ENCODE measurements around the gene RABEP1.

Gene RABEP1

DNA sequence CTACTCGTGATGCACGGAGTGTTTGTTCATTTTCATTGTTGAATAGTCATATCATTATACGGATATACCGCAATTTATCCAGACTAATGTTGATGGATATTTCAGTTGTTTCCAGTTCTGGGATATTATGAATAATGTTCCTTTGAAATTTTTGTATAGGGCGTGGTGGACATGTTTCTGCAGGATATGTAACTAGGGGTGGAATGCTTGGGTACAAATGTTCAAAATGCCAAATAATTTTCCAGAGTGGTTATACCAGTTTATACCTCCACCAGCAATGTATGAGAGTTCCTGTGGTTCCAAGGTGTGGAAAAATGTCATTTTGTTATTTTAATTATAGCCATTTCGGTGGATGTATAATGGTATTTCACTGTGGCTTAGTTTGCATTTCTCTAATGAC, 83.7 kb downstream of the RABEP1 start:
- no peak for ATAC-seq
- TF ChIP-seq PPARA (CRISPR knock-in tag; IDR thresholded peaks at IDR 0.05; ENCODE audit: borderline replicate concordance) (no peak), ZFP30 (CRISPR knock-in tag; IDR thresholded peaks at IDR 0.05) (no peak), OSR1 (CRISPR knock-in tag; IDR thresholded peaks at IDR 0.05) (no peak), ZNF70 (CRISPR knock-in tag; IDR thresholded peaks at IDR 0.05) (no peak)
- TF ChIP-seq, protein P1, sequence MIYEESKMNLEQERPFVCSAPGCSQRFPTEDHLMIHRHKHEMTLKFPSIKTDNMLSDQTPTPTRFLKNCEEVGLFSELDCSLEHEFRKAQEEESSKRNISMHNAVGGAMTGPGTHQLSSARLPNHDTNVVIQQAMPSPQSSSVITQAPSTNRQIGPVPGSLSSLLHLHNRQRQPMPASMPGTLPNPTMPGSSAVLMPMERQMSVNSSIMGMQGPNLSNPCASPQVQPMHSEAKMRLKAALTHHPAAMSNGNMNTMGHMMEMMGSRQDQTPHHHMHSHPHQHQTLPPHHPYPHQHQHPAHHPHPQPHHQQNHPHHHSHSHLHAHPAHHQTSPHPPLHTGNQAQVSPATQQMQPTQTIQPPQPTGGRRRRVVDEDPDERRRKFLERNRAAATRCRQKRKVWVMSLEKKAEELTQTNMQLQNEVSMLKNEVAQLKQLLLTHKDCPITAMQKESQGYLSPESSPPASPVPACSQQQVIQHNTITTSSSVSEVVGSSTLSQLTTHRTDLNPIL (CRISPR knock-in tag; IDR thresholded peaks at IDR 0.05; ENCODE audit: low read depth): no peak

DNA sequence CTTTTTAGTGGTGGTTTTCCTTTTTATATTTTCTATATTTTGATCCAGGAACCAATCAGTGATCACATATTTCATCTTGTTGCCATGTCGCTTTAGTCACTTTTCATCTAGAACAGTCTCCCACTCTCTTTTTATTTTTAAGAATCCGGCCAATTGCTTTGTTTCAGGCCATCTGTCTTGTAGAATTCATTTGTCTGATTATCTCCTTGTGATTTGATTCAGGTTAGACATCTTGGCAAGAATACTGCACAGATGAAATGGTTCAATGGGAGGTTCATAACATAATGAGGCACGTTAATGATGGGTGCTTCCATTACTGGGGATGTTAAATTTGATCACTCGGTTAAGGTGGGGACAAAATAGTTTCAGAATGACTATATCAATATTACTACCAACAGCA, 88.3 kb downstream of the RABEP1 start:
- TF ChIP-seq ISL1 (CRISPR knock-in tag; IDR thresholded peaks at IDR 0.05) (no peak; the same call in 1 of the 2 replicates), BACH2 (CRISPR knock-in tag; IDR thresholded peaks at IDR 0.05; ENCODE audit: borderline replicate concordance) (no peak), ZFP30 (CRISPR knock-in tag; IDR thresholded peaks at IDR 0.05) (no peak), ZNF565 (CRISPR knock-in tag; conservative IDR thresholded peaks at IDR 0.05; ENCODE audit: low read depth) (no peak), ZNF8 (CRISPR knock-in tag; IDR thresholded peaks at IDR 0.05) (no peak), ESRRG (CRISPR knock-in tag; IDR thresholded peaks at IDR 0.05) (no peak), GLIS3 (CRISPR knock-in tag; IDR thresholded peaks at IDR 0.05) (no peak), CSDC2 (CRISPR knock-in tag; IDR thresholded peaks at IDR 0.05) (no peak), ZNF70 (CRISPR knock-in tag; IDR thresholded peaks at IDR 0.05) (no peak), ARNTL (CRISPR knock-in tag; IDR thresholded peaks at IDR 0.05; ENCODE audit: borderline replicate concordance, low read depth) (no peak), SNAI2 (CRISPR knock-in tag; IDR thresholded peaks at IDR 0.05) (no peak), PPARA (CRISPR knock-in tag; IDR thresholded peaks at IDR 0.05; ENCODE audit: borderline replicate concordance) (no peak), OSR1 (CRISPR knock-in tag; IDR thresholded peaks at IDR 0.05) (no peak), RARB (CRISPR knock-in tag; IDR thresholded peaks at IDR 0.05) (no peak), TOX (CRISPR knock-in tag; IDR thresholded peaks at IDR 0.05; ENCODE audit: borderline replicate concordance) (no peak)
- TF ChIP-seq, protein P1 (CRISPR knock-in tag; IDR thresholded peaks at IDR 0.05; ENCODE audit: low read depth): no peak
- TF ChIP-seq, protein P2, sequence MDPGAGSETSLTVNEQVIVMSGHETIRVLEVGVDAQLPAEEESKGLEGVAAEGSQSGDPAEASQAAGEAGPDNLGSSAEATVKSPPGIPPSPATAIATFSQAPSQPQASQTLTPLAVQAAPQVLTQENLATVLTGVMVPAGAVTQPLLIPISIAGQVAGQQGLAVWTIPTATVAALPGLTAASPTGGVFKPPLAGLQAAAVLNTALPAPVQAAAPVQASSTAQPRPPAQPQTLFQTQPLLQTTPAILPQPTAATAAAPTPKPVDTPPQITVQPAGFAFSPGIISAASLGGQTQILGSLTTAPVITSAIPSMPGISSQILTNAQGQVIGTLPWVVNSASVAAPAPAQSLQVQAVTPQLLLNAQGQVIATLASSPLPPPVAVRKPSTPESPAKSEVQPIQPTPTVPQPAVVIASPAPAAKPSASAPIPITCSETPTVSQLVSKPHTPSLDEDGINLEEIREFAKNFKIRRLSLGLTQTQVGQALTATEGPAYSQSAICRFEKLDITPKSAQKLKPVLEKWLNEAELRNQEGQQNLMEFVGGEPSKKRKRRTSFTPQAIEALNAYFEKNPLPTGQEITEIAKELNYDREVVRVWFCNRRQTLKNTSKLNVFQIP (CRISPR knock-in tag; IDR thresholded peaks at IDR 0.05; ENCODE audit: borderline replicate concordance, low read depth): no peak
- TF ChIP-seq, protein P3, sequence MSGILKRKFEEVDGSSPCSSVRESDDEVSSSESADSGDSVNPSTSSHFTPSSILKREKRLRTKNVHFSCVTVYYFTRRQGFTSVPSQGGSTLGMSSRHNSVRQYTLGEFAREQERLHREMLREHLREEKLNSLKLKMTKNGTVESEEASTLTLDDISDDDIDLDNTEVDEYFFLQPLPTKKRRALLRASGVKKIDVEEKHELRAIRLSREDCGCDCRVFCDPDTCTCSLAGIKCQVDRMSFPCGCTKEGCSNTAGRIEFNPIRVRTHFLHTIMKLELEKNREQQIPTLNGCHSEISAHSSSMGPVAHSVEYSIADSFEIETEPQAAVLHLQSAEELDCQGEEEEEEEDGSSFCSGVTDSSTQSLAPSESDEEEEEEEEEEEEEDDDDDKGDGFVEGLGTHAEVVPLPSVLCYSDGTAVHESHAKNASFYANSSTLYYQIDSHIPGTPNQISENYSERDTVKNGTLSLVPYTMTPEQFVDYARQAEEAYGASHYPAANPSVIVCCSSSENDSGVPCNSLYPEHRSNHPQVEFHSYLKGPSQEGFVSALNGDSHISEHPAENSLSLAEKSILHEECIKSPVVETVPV (CRISPR knock-in tag; IDR thresholded peaks at IDR 0.05): no peak
- no peak for ATAC-seq

DNA sequence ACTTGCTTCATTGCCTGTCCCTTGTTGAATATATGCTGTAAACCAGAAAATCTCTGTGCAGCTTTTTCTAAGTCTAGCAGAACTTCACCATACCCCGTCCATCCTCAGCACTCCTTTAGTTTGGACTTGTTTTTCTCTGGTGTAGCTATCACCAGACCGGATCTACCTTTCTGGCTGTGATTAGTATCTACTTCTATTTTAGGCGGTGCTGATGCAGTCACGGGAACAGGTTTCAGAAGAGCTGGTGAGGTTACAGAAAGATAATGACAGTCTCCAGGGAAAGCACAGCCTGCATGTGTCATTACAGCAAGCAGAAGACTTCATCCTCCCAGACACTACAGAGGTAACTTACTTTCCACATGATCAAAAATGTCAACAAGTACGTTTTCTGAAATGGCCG, 91.0 kb downstream of the RABEP1 start:
- TF ChIP-seq OSR1 (CRISPR knock-in tag; IDR thresholded peaks at IDR 0.05) (no peak), SNAI2 (CRISPR knock-in tag; IDR thresholded peaks at IDR 0.05) (no peak), ZNF8 (CRISPR knock-in tag; IDR thresholded peaks at IDR 0.05) (no peak), ARNTL (CRISPR knock-in tag; IDR thresholded peaks at IDR 0.05; ENCODE audit: borderline replicate concordance, low read depth) (no peak)
- TF ChIP-seq, protein P3 (CRISPR knock-in tag; IDR thresholded peaks at IDR 0.05): no peak
- TF ChIP-seq, protein P4, sequence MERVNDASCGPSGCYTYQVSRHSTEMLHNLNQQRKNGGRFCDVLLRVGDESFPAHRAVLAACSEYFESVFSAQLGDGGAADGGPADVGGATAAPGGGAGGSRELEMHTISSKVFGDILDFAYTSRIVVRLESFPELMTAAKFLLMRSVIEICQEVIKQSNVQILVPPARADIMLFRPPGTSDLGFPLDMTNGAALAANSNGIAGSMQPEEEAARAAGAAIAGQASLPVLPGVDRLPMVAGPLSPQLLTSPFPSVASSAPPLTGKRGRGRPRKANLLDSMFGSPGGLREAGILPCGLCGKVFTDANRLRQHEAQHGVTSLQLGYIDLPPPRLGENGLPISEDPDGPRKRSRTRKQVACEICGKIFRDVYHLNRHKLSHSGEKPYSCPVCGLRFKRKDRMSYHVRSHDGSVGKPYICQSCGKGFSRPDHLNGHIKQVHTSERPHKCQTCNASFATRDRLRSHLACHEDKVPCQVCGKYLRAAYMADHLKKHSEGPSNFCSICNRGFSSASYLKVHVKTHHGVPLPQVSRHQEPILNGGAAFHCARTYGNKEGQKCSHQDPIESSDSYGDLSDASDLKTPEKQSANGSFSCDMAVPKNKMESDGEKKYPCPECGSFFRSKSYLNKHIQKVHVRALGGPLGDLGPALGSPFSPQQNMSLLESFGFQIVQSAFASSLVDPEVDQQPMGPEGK (CRISPR knock-in tag; IDR thresholded peaks at IDR 0.05; ENCODE audit: borderline replicate concordance): no peak
- no peak for ATAC-seq

All from SK-N-SH treated with all-trans-retinoic acid at 6 μM for 48 hours (cell line).